Nephron progenitor cell (in vitro differentiated cells): ENCODE data around the gene ILF3.

Experiments used
- DNase-seq: peaks from one replicate; pipeline ENCODE4 v3.0.0; 2021
- H3K27ac Mint-ChIP-seq: 2 replicates; pipeline ENCODE4 v1.8.0; 2021; ENCODE audit warnings: mild to moderate bottlenecking, moderate library complexity, mixed read lengths
- H3K27me3 Mint-ChIP-seq: 2 replicates; pipeline ENCODE4 v1.8.0; 2021; ENCODE audit warnings: mild to moderate bottlenecking, low read depth, mixed read lengths; ENCODE audit not compliant: poor library complexity
- H3K36me3 Mint-ChIP-seq: 2 replicates; pipeline ENCODE4 v1.8.0; 2021; ENCODE audit warnings: low read depth, mixed read lengths
- H3K4me1 Mint-ChIP-seq: 2 replicates; pipeline ENCODE4 v1.8.0; 2021; ENCODE audit warnings: mixed read lengths
- H3K4me3 Mint-ChIP-seq: 2 replicates; pipeline ENCODE4 v1.8.0; 2021; ENCODE audit warnings: mild to moderate bottlenecking, moderate library complexity, mixed read lengths
- H3K9me3 Mint-ChIP-seq: 2 replicates; pipeline ENCODE4 v1.8.0; 2021; ENCODE audit warnings: mild to moderate bottlenecking, moderate library complexity, mixed read lengths
- TF ChIP-seq, protein P1 (sequence below): fragments of 200-600 bp; sonication (generic); IDR thresholded peaks from 2 replicates; pipeline ENCODE4 v1.5.0; 2021; ENCODE audit warnings: antibody characterized with exemption

ILF3 gene

DNA sequence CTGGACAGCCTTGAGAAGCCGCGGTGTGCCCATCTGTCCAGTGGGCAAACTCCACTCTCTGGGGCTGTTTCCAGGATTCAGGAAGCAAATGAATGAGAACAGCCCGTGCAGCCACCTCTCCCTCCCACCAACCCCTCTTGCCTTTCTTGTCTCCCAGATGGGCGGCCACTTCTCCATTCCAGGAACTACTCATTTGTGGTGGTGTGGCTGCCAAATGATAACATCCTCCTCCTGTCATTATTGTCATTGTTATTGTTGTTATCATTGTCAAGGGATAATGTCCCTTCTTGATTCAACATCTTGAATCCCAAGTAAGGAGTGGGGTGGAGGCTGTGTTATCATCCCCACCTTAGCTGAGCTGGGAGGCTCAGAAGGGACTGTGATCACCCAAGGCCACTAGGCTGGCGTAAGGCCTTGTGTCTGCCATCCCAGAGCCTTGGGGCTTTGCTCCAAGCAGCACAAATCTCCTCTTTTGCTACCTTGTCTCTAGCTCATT is 65.4 kb downstream of the ILF3 start:
- Mint-ChIP-seq H3K4me1 (peaks cover 24% of the 10 kb centered on the region), H3K4me3 (peak overlapping the region; percentile 96), H3K36me3 (peaks cover 6% of the 10 kb centered on the region), H3K9me3 (no peaks in the 10 kb centered on the region), H3K27me3 (peaks cover 3% of the 10 kb centered on the region), H3K27ac (peak overlapping the region; percentile 25)
- no peak for DNase-seq
- TF ChIP-seq, protein P1, sequence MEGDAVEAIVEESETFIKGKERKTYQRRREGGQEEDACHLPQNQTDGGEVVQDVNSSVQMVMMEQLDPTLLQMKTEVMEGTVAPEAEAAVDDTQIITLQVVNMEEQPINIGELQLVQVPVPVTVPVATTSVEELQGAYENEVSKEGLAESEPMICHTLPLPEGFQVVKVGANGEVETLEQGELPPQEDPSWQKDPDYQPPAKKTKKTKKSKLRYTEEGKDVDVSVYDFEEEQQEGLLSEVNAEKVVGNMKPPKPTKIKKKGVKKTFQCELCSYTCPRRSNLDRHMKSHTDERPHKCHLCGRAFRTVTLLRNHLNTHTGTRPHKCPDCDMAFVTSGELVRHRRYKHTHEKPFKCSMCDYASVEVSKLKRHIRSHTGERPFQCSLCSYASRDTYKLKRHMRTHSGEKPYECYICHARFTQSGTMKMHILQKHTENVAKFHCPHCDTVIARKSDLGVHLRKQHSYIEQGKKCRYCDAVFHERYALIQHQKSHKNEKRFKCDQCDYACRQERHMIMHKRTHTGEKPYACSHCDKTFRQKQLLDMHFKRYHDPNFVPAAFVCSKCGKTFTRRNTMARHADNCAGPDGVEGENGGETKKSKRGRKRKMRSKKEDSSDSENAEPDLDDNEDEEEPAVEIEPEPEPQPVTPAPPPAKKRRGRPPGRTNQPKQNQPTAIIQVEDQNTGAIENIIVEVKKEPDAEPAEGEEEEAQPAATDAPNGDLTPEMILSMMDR, result no peak

DNA sequence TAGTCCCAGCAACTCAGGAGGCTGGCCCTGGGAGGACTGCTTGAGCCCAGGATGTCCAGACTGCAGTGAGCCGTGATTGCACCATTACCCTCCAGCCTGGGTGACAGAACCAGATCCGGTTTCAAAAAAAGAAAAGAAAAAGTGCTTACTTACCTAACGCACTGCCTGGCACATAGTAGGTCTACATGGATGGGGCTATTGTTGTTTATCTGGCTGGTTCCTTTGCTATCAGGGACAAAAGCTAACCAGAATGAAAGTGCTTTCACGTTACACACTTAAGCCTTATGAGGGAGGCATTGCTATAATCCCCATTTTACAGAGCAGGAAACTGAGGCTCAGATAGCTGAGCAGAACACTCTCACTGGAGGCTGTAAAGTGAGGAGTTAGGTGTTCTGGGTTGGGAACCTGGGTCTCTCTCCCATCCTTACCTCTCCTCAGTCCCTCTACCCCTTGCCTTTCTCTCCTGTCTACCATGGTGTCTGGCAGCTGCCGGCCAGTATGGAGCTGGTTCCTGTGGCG is 66.5 kb downstream of the ILF3 start:
- no peaks in the 10 kb centered on the region for H3K9me3 Mint-ChIP-seq
- no peak for DNase-seq
- H3K4me3 Mint-ChIP-seq, result no peak overlapping the region
- TF ChIP-seq, protein P1, result no peak
- peaks cover 22% of the 10 kb centered on the region for H3K4me1 Mint-ChIP-seq
- H3K27me3 Mint-ChIP-seq, result peaks cover 3% of the 10 kb centered on the region
- peaks cover 11% of the 10 kb centered on the region for H3K36me3 Mint-ChIP-seq
- no peak overlapping the region for H3K27ac Mint-ChIP-seq

DNA sequence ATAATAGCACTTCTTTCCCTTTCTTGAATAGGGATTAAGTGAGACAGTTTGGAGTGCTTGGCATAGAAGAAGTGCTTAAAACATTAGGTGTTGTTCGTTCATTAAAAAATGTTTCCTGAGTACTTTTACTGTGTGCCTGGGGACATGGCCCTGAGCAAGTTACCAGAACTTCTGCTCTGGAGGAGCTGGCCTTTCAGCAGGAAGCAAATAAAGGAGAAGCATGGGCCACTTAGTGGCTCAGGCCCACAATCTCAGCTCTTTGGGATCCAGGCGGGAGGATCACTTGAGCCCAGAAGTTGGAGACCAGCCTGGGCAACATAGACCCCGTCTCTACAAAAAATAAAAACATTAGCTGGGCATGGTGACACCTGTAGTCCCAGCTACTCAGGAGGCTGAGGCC is 69.4 kb downstream of the ILF3 start:
- TF ChIP-seq, protein P1, result no peak
- H3K27ac Mint-ChIP-seq, result peak overlapping the region; percentile 92
- DNase-seq, result no peak
- peaks cover 3% of the 10 kb centered on the region for H3K27me3 Mint-ChIP-seq
- peaks cover 15% of the 10 kb centered on the region for H3K4me1 Mint-ChIP-seq
- H3K9me3 Mint-ChIP-seq, result no peaks in the 10 kb centered on the region
- peaks cover 33% of the 10 kb centered on the region for H3K36me3 Mint-ChIP-seq
- H3K4me3 Mint-ChIP-seq, result no peak overlapping the region

DNA sequence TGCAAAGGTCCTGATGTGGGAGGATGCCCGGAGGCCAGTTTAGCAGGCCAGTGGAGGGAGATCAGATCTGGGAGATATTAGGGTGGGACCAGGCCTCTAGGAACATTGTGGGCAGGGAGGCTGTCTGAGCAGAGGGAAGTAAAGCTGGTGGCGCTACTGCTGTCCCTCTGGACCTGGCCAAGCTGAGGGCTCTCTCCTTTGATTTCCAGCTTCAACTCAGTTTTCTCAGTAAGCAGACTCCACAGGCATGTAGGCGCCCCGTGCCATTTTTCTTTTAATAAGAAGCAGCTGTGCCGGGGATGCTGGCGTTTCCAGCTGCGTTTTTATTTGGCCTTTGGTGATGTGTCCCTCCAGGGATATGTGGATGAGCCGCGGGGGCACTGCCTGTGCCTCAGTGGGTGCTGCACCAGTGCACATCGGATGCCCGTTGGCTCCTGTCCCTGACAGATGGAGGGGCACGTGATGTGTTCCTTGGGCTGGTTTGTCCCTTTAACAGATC is 70.5 kb downstream of the ILF3 start:
- no peak for DNase-seq
- no peak overlapping the region for H3K4me3 Mint-ChIP-seq
- peak overlapping the region; percentile 51 for H3K27ac Mint-ChIP-seq
- H3K36me3 Mint-ChIP-seq, result peaks cover 33% of the 10 kb centered on the region
- no peaks in the 10 kb centered on the region for H3K9me3 Mint-ChIP-seq
- TF ChIP-seq, protein P1, result no peak
- H3K27me3 Mint-ChIP-seq, result no peaks in the 10 kb centered on the region
- H3K4me1 Mint-ChIP-seq, result peaks cover 6% of the 10 kb centered on the region

DNA sequence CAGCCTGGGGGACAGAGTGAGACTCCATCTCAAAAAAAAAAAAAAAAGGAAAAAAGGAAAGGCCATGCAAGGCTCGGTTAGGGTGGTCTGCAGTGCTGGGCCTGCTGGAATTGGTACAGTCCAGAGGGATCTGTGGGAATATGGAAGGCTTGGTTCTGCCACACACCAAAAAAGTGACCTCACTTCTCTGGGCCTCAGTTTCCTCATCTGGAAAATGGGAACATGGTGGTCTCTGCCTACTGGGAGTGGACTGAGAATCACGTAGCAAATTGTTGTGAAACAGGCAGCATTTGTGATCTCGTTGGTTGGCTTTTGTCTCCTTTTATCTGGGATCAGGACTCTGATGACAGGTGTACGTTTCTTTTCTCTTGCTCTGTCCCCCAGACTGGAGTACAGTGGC is 71.3 kb downstream of the ILF3 start:
- Mint-ChIP-seq H3K27ac (no peak overlapping the region), H3K4me3 (no peak overlapping the region), H3K27me3 (no peaks in the 10 kb centered on the region), H3K9me3 (no peaks in the 10 kb centered on the region), H3K36me3 (peaks cover 33% of the 10 kb centered on the region), H3K4me1 (no peaks in the 10 kb centered on the region)
- no peak for DNase-seq
- TF ChIP-seq, protein P1, result no peak

DNA sequence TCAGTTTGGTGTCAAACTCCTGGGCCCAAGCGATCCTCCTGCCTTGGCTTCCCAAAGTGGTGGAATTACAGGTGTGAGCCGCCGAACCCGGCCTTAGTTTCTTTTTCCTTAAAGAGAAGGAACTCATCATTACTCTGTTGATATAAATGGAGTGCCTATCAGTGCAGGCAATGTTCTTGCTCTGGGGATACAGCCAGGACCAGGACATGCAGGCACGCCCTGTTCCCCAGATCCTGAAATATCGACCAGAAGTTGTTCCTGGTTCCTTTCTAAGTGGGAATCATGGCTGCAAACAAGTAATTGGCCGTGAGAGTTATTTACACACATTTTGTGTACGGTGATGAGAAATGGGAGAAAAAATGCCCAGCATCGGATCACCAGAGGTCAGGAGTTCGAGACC is 72.1 kb downstream of the ILF3 start:
- Mint-ChIP-seq H3K36me3 (peaks cover 33% of the 10 kb centered on the region), H3K4me1 (no peaks in the 10 kb centered on the region), H3K27me3 (no peaks in the 10 kb centered on the region), H3K4me3 (no peak overlapping the region), H3K9me3 (no peaks in the 10 kb centered on the region), H3K27ac (peak overlapping the region; percentile 96)
- TF ChIP-seq, protein P1, result no peak
- no peak for DNase-seq
